Progenitor cell of endocrine pancreas (in vitro differentiated cells): ENCODE measurements around the gene XIST. TPM values are rescaled to one million over a fixed set of nuclear protein-coding genes. Genes with fewer than 3 reads are reported as not detected.

Experiments
- DNase-seq: peaks from one replicate; pipeline ENCODE4 v3.0.0; 2021; ENCODE audit warnings: low spot score; ENCODE audit not compliant: unreplicated experiment
- H3K27ac Mint-ChIP-seq: 2 replicates; pipeline ENCODE4 v1.8.0; 2021; ENCODE audit warnings: mild to moderate bottlenecking, moderate library complexity, mixed read lengths
- H3K27me3 Mint-ChIP-seq: 2 replicates; pipeline ENCODE4 v1.8.0; 2021; ENCODE audit warnings: mixed read lengths
- H3K36me3 Mint-ChIP-seq: 2 replicates; pipeline ENCODE4 v1.8.0; 2022; ENCODE audit warnings: mixed read lengths; ENCODE audit not compliant: insufficient read depth
- H3K4me1 Mint-ChIP-seq: 2 replicates; pipeline ENCODE4 v1.8.0; 2021; ENCODE audit warnings: low read depth, mixed read lengths
- H3K4me3 Mint-ChIP-seq: 2 replicates; pipeline ENCODE4 v1.8.0; 2021; ENCODE audit warnings: low read depth, mild to moderate bottlenecking, moderate library complexity, mixed read lengths
- H3K9me3 Mint-ChIP-seq: 2 replicates; pipeline ENCODE4 v1.8.0; 2021; ENCODE audit warnings: low read depth, mixed read lengths
- CTCF ChIP-seq: fragments of 200-600 bp; sonication (generic); IDR thresholded peaks from one replicate; pipeline ENCODE4 v1.5.0; 2021; ENCODE audit warnings: antibody characterized with exemption, mild to moderate bottlenecking; ENCODE audit not compliant: unreplicated experiment
- total RNA-seq: library from RNA; stranded (reverse); gene quantifications from 2 replicates; pipeline ENCODE4 v1.2.1, GENCODE V29; 2021

XIST gene
- total RNA-seq, 1 donor from 2014 or later = not detected

GRCh38 chrX:73829890-73830466, 22.5 kb downstream of the XIST start:
- Mint-ChIP-seq H3K27ac (no peak overlapping the region), H3K36me3 (no peaks in the 10 kb centered on the region), H3K27me3 (no peaks in the 10 kb centered on the region), H3K9me3 (no peaks in the 10 kb centered on the region), H3K4me3 (no peak overlapping the region), H3K4me1 (no peaks in the 10 kb centered on the region)
- no peak for TF ChIP-seq CTCF
- DNase-seq = no peak

GRCh38 chrX:73828080-73828720, 24.3 kb downstream of the XIST start:
- Mint-ChIP-seq H3K36me3 (no peaks in the 10 kb centered on the region), H3K27me3 (no peaks in the 10 kb centered on the region), H3K27ac (no peak overlapping the region), H3K4me1 (no peaks in the 10 kb centered on the region), H3K4me3 (no peak overlapping the region), H3K9me3 (no peaks in the 10 kb centered on the region)
- no peak for DNase-seq
- no peak for TF ChIP-seq CTCF

- no peak for TF ChIP-seq CTCF
- no peaks in the 10 kb centered on the region for H3K4me1 Mint-ChIP-seq
- H3K9me3 Mint-ChIP-seq = no peaks in the 10 kb centered on the region
- H3K27me3 Mint-ChIP-seq = no peaks in the 10 kb centered on the region
- H3K27ac Mint-ChIP-seq = no peak overlapping the region
- no peaks in the 10 kb centered on the region for H3K36me3 Mint-ChIP-seq
- H3K4me3 Mint-ChIP-seq = no peak overlapping the region
- no peak for DNase-seq
Observed at GRCh38 chrX:73827406-73827805, 25.1 kb downstream of the XIST start.

DNA sequence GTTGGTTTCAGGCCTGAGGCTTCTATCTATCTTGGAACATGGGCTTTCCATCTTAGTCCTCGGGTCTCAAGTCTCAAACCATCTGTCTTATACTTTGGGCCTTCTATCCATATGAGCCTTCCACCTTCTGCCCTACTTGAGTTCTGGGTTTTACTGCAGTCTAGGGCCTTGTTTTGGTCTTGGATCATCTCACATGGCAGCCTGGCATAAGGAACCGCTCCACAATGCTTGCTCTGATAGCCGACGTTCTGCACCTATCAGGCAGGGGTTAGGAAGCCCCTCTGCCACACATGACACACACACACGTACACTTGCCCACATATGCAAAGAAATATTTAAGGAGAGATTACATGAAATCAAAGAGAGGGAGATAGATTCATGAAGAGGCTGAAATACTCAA, 25.5 kb downstream of the XIST start:
- Mint-ChIP-seq H3K9me3 (no peaks in the 10 kb centered on the region), H3K4me3 (no peak overlapping the region), H3K27me3 (no peaks in the 10 kb centered on the region), H3K27ac (no peak overlapping the region), H3K4me1 (no peaks in the 10 kb centered on the region), H3K36me3 (no peaks in the 10 kb centered on the region)
- TF ChIP-seq CTCF = no peak
- no peak for DNase-seq

DNA sequence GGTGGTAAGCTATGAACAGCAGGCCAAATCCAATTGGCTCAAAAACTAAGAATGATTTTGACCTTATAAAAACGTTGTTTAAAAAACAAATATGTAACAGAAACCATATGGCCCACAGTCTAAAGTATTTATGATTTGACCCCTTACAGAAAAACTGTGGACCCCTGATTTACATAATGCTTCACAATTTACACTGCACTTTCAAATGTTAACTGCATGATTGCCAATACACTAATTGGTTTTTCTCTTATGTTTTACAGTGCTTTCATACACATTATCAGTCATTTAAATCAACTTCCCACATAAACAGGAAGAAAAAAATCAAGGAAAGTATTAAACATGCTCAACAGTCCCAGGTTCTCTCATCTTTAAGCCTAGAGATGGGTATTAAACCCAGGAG, 26.9 kb downstream of the XIST start:
- no peaks in the 10 kb centered on the region for H3K4me1 Mint-ChIP-seq
- no peak for DNase-seq
- H3K27me3 Mint-ChIP-seq = no peaks in the 10 kb centered on the region

More for the DNA sequence above, 26.9 kb downstream of the XIST start:
- no peaks in the 10 kb centered on the region for H3K9me3 Mint-ChIP-seq
- H3K27ac Mint-ChIP-seq = no peak overlapping the region
- no peak overlapping the region for H3K4me3 Mint-ChIP-seq
- TF ChIP-seq CTCF = no peak
- no peaks in the 10 kb centered on the region for H3K36me3 Mint-ChIP-seq
